ENCODE measurements around the gene JMJD8.
A peak's percentile ranks its signal among the peaks of the same experiment; 100 is the strongest.

The JMJD8 gene, protein sequence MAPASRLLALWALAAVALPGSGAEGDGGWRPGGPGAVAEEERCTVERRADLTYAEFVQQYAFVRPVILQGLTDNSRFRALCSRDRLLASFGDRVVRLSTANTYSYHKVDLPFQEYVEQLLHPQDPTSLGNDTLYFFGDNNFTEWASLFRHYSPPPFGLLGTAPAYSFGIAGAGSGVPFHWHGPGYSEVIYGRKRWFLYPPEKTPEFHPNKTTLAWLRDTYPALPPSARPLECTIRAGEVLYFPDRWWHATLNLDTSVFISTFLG

DNA sequence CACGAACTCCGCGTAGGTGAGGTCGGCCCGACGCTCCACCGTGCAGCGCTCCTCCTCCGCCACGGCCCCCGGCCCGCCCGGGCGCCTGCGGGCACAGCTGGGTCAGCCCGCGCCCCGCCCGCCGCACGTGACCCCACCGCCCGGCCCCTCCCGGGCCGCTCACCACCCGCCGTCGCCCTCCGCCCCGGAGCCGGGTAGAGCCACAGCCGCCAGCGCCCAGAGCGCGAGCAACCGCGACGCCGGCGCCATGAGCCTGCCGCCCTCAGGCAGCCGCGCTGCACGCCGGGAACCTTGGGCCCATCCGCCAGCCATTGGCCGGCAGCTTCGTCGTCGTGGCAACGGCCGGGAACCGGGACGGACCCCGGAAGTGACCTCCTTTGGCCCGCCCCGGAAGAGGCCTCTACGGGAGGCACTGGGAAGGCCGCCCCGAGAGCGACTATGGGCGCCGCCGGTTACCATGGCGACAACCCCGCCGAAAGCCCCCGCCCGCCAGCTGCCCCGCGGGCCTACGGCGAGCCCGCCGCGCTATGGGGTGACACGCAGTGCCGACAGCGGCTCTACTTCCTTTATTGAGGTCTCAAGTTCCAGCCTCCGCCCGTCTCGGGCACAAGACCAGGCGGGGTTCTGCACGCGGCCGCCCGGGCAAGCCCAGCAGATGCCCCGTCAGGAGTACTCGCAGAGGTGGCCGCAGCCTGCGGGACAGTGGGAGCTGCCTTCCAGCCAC lies at the start of gene JMJD8:
Gene JMJD8, minus strand, starts transcription at position 264 of the 724 bp plus-strand sequence. Its CDS starts 15 bp downstream, at position 249.
- Histone ChIP-seq H3K4me1 (ENCODE audit: control insufficient read depth, insufficient read depth, low read length) (peaks cover 41% of the 10 kb centered on the region), H3K27me3 (ENCODE audit: control insufficient read depth, insufficient read depth, low read length) (no peaks in the 10 kb centered on the region), H3K36me3 (ENCODE audit: control insufficient read depth, insufficient read depth, low read length) (peaks cover 15% of the 10 kb centered on the region), H3K9me3 (ENCODE audit: control insufficient read depth, low read length) (no peaks in the 10 kb centered on the region), H3K9ac (ENCODE audit: low read length) (peak within 1 kb of the TSS; percentile 61), H3K4me3 (ENCODE audit: low read length) (peak within 1 kb of the TSS; percentile 19)

DNA sequence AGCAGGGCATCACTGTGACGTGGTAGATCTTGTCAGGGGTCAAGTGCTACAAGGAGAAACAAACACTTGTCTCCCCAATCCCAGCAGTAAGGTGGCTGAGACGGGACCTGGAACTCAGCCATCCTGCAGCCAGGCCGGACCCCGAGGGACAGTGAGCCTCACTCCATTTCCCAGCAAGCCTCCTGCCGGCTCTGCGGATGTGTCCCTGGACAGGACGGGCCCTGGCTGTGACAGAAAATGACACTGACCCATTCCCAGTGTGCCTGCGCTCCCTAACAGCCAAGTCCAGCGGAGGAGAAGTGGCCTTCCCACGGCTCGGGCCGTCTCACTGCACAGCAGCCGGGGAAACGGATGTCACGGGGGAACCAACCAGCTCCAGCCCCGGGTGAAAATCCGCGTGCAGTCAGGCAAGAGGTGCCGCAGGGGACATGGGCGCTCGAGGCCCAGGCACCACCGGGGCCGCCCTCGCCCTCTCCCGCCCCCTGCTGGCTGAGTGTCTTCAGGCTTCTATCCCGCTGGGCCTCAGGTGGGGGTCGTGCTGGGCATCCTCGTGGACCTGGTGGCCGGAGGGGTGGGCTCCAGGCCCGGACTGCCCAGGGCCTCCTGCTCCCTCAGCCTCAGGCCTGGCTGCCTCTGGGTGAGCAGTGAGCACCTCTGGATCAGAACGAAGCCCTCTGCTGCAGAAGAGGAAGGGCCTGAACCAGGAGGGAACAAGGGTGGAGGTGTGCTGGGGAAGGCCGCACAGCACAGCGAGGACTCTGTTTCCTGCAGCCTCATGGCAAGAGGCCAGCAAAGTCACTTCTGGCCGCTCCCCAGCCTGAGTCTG lies 49.5 kb upstream of the JMJD8 start:
- Histone ChIP-seq H3K27me3 (ENCODE audit: control insufficient read depth, insufficient read depth, low read length) (no peaks in the 10 kb centered on the region), H3K4me1 (ENCODE audit: control insufficient read depth, insufficient read depth, low read length) (peaks cover 3% of the 10 kb centered on the region), H3K4me3 (ENCODE audit: low read length) (no peak overlapping the region), H3K9me3 (ENCODE audit: control insufficient read depth, low read length) (no peaks in the 10 kb centered on the region), H3K36me3 (ENCODE audit: control insufficient read depth, insufficient read depth, low read length) (no peaks in the 10 kb centered on the region), H3K9ac (ENCODE audit: low read length) (no peak overlapping the region)

DNA sequence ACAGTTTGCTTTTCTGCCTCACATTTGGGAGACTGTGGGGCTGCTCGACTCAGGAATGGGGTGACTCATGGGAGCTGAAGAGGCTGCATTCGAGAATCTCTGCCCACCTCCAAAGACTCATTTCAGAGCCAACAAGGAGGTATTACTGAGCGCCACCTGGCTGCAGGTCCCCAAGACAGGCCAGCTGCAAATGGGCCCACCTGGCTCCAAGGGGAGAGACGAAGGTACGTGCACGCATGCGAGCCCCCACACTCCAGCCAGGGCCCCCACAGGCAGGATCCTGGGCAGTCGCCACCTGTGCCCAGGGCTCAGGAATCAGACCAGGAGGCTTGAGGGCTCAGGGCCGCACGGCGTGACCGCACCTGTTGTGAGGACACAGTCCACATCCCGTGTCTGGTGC lies 48.8 kb upstream of the JMJD8 start:
- no peaks in the 10 kb centered on the region for H3K27me3 ChIP-seq (ENCODE audit: control insufficient read depth, insufficient read depth, low read length)
- H3K36me3 ChIP-seq (ENCODE audit: control insufficient read depth, insufficient read depth, low read length) = no peaks in the 10 kb centered on the region
- peaks cover 5% of the 10 kb centered on the region for H3K4me1 ChIP-seq (ENCODE audit: control insufficient read depth, insufficient read depth, low read length)
- H3K9ac ChIP-seq (ENCODE audit: low read length) = no peak overlapping the region
- H3K9me3 ChIP-seq (ENCODE audit: control insufficient read depth, low read length) = no peaks in the 10 kb centered on the region
- no peak overlapping the region for H3K4me3 ChIP-seq (ENCODE audit: low read length)

DNA sequence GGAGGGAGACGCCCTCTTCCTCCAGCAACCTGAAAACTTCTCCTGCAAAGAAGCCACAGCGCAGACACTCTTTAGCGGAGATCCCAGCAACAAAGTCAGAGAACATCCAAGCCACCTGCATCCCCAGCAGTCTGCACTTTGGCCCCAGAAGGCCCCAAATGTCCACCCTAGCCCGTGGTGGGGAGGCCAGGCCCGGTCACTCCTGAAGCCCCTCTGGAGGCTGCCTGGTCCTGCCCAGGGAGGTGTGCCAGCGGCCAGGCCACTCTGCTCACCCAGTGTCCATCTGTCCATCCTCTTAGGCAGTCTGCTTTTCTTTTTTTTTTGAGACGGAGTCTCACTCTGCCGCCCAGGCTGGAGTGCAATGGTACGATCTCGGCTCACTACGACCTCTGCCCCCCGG lies 48.2 kb upstream of the JMJD8 start:
- Histone ChIP-seq H3K4me1 (ENCODE audit: control insufficient read depth, insufficient read depth, low read length) (peaks cover 6% of the 10 kb centered on the region), H3K27me3 (ENCODE audit: control insufficient read depth, insufficient read depth, low read length) (no peaks in the 10 kb centered on the region), H3K4me3 (ENCODE audit: low read length) (no peak overlapping the region), H3K36me3 (ENCODE audit: control insufficient read depth, insufficient read depth, low read length) (no peaks in the 10 kb centered on the region), H3K9me3 (ENCODE audit: control insufficient read depth, low read length) (no peaks in the 10 kb centered on the region), H3K9ac (ENCODE audit: low read length) (no peak overlapping the region)

DNA sequence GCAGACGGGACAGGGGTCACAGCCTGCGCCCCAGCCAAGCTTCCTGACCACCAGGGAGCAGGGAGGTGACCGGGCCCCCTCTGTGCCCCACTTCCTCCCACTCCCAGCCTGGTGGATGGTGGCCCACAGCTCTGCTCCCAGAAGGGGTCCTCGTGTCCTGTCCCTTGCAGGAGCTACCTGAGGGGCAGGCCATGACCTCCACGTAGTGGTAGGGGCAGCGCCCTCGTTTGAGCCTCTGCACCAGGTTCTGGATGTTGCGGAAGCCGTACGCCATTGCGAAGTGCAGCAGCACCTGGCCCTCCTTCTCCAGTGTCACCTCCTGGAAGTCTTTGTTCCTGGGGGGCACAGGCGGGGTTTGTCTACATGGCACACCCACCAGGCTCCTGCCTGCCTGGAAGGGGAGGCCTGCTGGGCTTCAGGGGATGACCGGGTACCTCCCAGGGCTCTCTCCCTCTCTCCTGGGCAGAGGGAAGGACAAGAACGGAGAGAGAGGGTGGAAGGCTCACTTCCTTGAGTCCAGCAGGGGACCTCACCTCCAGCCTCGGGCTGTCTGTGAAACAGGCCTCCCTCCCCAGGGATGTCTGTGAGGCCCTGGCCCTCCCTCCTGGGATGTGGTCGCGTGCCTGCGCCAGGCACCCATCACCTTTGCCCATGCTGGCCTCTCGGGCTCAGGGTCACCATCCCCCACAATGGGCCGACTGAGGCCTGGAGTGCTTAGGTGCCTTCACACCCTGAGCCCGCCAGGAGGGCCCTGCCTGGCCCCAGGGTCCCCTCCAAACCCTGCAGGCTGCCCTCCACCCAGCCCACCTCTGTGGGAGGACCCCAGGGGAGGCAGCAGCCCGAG lies 46.8 kb upstream of the JMJD8 start:
- H3K9ac ChIP-seq (ENCODE audit: low read length) = no peak overlapping the region
- no peaks in the 10 kb centered on the region for H3K9me3 ChIP-seq (ENCODE audit: control insufficient read depth, low read length)
- peaks cover 7% of the 10 kb centered on the region for H3K27me3 ChIP-seq (ENCODE audit: control insufficient read depth, insufficient read depth, low read length)
- no peak overlapping the region for H3K4me3 ChIP-seq (ENCODE audit: low read length)
- no peaks in the 10 kb centered on the region for H3K36me3 ChIP-seq (ENCODE audit: control insufficient read depth, insufficient read depth, low read length)
- H3K4me1 ChIP-seq (ENCODE audit: control insufficient read depth, insufficient read depth, low read length) = peaks cover 16% of the 10 kb centered on the region

DNA sequence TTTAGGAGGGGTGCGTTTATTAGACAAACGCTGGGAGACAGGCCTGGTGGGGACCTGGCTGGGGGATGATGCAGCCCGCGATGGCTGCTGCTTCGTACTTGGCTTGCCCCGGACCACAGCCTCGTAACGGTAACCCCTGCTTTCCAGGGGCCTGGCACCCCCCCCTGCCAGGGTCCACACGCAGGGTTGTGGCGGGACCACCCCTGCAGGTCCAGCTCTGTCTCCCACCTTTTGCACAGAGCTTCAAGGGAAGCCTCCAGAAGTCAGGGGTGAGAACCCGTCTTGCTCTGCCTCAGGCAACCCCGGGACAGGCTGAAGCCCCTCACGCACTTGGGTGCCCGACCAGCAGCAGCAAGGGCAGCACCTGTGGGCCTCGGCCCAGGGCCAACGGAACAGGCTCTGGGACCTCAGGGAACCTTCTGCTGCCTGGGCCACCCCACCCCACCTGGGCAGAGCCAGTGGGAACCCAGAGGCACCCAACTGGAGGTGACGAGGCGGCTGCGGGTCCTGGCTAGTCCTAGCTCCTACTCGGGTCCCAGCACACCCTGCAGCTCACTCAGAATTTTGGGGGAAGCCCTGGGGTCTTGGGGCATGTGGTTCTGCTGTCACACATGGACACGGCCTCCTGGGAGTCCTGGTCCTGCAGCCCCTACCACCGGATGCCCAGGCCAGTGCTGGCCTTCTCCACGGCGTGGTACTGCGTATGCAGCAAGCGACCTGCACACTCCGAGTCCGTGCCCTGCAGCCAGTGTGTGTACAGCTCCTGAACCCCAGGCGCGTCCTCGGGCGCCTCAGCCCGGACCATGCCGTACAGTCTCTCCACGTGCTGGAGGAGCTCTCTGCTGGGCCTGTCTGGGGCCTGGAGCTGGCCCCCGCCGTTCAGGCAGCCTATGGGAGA lies 45.9 kb upstream of the JMJD8 start:
- H3K9ac ChIP-seq (ENCODE audit: low read length) = no peak overlapping the region
- H3K36me3 ChIP-seq (ENCODE audit: control insufficient read depth, insufficient read depth, low read length) = no peaks in the 10 kb centered on the region
- H3K9me3 ChIP-seq (ENCODE audit: control insufficient read depth, low read length) = no peaks in the 10 kb centered on the region
- H3K4me1 ChIP-seq (ENCODE audit: control insufficient read depth, insufficient read depth, low read length) = peaks cover 19% of the 10 kb centered on the region
- no peak overlapping the region for H3K4me3 ChIP-seq (ENCODE audit: low read length)
- H3K27me3 ChIP-seq (ENCODE audit: control insufficient read depth, insufficient read depth, low read length) = peaks cover 16% of the 10 kb centered on the region

DNA sequence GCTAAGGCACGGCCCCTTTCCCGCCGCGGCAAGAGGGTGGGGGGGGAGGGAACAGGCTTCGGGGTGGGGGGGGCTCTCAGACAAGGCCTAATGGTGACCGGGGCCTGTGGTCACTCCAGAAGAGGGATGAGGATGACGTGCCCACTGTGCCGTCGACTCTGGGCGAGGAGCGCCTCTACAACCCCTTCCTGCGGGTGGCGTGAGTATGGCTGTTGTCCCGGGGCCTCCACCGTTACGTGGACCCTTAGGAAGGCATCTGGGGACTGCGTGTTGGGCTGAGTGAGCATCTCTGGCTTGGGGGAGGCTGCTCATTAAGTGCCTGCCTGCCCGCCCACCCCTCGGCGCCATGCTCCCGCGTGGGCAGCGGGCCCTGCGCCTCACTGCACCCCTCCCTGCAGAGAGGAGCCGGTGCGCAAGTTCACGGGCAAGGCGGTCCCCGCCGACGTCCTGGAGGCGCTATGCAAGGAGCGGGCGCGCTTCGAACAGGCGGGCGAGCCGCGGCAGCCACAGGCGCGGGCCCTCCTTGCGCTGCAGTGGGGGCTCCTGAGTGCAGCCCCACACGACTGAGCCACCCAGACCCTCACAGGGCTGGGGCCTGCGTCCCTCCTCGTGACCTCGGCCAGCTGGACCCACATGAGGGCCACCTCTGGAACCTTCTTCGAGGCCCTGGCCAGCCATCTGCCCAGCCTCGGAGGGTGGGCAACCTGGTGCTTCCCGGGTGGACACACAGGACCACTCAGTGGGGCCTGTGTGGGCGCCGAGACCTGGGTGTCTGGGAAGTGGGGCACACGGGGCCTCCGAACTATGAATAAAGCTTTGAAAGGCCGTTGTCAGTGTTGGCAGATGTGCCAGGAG lies 45.0 kb upstream of the JMJD8 start:
- Histone ChIP-seq H3K9ac (ENCODE audit: low read length) (no peak overlapping the region), H3K9me3 (ENCODE audit: control insufficient read depth, low read length) (no peaks in the 10 kb centered on the region), H3K4me3 (ENCODE audit: low read length) (no peak overlapping the region), H3K4me1 (ENCODE audit: control insufficient read depth, insufficient read depth, low read length) (peaks cover 19% of the 10 kb centered on the region), H3K36me3 (ENCODE audit: control insufficient read depth, insufficient read depth, low read length) (no peaks in the 10 kb centered on the region), H3K27me3 (ENCODE audit: control insufficient read depth, insufficient read depth, low read length) (peaks cover 19% of the 10 kb centered on the region)

DNA sequence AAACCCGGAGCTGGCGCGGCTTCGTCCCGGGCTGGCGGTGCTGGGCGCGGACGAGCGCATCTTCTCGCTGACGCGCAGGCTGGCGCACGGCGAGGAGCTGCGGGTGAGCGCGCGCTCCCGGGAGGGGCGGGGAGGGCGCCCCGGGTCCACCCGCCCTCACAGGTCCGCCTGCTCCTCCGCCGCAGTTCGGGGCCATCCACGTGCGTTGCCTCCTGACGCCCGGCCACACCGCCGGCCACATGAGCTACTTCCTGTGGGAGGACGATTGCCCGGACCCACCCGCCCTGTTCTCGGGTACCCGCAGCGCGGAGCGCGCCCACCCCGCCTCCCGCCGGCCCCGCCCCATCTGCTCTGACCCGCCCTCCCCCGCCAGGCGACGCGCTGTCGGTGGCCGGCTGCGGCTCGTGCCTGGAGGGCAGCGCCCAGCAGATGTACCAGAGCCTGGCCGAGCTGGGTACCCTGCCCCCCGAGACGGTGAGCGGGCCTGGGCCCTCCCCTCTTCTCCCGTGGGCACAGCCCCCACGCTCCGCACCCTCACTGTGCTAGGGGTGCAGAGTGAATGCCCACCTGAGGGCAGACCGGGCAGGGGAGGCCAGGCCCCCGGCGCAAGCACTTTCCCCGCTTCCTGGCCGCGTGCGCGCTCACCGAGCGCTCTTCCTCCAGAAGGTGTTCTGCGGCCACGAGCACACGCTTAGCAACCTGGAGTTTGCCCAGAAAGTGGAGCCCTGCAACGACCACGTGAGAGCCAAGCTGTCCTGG lies 44.2 kb upstream of the JMJD8 start:
- Histone ChIP-seq H3K4me1 (ENCODE audit: control insufficient read depth, insufficient read depth, low read length) (peaks cover 19% of the 10 kb centered on the region), H3K9me3 (ENCODE audit: control insufficient read depth, low read length) (no peaks in the 10 kb centered on the region), H3K4me3 (ENCODE audit: low read length) (no peak overlapping the region), H3K27me3 (ENCODE audit: control insufficient read depth, insufficient read depth, low read length) (peaks cover 19% of the 10 kb centered on the region), H3K36me3 (ENCODE audit: control insufficient read depth, insufficient read depth, low read length) (no peaks in the 10 kb centered on the region), H3K9ac (ENCODE audit: low read length) (no peak overlapping the region)

DNA sequence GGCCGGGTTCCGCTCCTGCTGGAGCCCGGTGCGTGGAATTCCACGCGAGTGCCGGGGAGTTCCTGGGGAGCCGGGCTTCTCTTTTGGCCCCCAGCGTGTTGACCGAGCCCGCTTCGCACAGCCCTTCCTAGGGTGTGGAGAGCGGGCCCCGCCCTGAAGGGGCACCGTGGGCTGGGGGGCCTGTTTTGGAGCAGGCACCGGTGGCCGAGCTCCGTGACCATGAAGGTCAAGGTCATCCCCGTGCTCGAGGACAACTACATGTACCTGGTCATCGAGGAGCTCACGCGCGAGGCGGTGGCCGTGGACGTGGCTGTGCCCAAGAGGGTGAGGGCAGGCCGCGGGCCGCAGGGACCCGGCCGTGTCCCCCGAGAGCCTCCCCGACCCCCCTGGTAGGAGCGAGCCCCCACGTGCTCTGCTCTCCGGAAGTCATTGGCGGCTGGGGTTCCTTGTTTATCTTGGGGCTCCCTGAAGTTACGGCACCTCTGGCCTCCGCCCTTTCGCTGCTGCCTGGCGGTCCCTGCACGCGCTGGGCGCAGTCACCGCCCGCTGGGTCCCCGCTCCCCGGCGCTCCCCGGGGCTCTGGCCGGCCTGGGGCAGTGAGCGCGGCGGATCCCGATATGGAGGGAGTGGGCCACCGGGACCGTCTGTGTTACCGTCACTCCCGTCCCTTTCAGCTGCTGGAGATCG lies 43.3 kb upstream of the JMJD8 start:
- Histone ChIP-seq H3K4me3 (ENCODE audit: low read length) (peak overlapping the region; percentile 31), H3K9me3 (ENCODE audit: control insufficient read depth, low read length) (no peaks in the 10 kb centered on the region), H3K27me3 (ENCODE audit: control insufficient read depth, insufficient read depth, low read length) (peaks cover 19% of the 10 kb centered on the region), H3K4me1 (ENCODE audit: control insufficient read depth, insufficient read depth, low read length) (peaks cover 19% of the 10 kb centered on the region), H3K9ac (ENCODE audit: low read length) (peak overlapping the region; percentile 22), H3K36me3 (ENCODE audit: control insufficient read depth, insufficient read depth, low read length) (no peaks in the 10 kb centered on the region)

All from mucosa of stomach (tissue), 1 donor.